ENCODE results near the gene SGTA.
"Not testable (repeated sequence)": the region's sequence is repeated elsewhere in the genome, so short reads cannot be mapped to it uniquely, and the experiment has no call there.

The SGTA gene

GRCh38 chr19:2716722-2717637 lies 66.1 kb downstream of the SGTA start:
- in situ Hi-C loops (cut with HindIII; ENCODE audit: low sequenced_read_pairs), result no loop called here
- no peak overlapping the region for H3K4me3 ChIP-seq (ENCODE audit: low read depth, low read length)

DNA sequence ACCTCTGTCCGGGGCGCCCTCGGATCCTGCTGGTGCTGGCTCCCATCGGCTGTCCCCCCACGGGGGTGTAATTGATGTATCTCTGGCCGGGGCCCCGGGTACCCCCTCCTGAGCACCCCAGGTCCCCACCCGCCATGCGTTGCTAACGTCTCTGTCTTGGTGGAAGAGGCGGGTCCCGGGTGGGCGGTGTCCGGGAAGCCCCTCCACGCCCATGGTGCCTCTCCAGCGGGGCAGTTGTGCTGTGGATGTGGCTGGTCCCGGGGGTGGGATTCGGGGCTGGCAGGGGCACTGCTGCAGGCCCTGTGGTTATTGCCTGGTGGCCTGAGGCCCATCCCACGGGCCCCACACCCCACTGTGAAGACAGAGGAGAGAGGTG lies 66.8 kb downstream of the SGTA start:
- no peak for DNase-seq (ENCODE audit: low read depth)
- in situ Hi-C loops (cut with HindIII; ENCODE audit: low sequenced_read_pairs), result no loop called here

More at GRCh38 chr19:2716722-2717637, 66.1 kb downstream of the SGTA start:
- TF ChIP-seq, protein P1, sequence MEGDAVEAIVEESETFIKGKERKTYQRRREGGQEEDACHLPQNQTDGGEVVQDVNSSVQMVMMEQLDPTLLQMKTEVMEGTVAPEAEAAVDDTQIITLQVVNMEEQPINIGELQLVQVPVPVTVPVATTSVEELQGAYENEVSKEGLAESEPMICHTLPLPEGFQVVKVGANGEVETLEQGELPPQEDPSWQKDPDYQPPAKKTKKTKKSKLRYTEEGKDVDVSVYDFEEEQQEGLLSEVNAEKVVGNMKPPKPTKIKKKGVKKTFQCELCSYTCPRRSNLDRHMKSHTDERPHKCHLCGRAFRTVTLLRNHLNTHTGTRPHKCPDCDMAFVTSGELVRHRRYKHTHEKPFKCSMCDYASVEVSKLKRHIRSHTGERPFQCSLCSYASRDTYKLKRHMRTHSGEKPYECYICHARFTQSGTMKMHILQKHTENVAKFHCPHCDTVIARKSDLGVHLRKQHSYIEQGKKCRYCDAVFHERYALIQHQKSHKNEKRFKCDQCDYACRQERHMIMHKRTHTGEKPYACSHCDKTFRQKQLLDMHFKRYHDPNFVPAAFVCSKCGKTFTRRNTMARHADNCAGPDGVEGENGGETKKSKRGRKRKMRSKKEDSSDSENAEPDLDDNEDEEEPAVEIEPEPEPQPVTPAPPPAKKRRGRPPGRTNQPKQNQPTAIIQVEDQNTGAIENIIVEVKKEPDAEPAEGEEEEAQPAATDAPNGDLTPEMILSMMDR (IDR thresholded peaks at IDR 0.05; ENCODE audit: low read depth, low read length, missing control alignments), result no peak
- no peak for DNase-seq (ENCODE audit: low read depth)

DNA sequence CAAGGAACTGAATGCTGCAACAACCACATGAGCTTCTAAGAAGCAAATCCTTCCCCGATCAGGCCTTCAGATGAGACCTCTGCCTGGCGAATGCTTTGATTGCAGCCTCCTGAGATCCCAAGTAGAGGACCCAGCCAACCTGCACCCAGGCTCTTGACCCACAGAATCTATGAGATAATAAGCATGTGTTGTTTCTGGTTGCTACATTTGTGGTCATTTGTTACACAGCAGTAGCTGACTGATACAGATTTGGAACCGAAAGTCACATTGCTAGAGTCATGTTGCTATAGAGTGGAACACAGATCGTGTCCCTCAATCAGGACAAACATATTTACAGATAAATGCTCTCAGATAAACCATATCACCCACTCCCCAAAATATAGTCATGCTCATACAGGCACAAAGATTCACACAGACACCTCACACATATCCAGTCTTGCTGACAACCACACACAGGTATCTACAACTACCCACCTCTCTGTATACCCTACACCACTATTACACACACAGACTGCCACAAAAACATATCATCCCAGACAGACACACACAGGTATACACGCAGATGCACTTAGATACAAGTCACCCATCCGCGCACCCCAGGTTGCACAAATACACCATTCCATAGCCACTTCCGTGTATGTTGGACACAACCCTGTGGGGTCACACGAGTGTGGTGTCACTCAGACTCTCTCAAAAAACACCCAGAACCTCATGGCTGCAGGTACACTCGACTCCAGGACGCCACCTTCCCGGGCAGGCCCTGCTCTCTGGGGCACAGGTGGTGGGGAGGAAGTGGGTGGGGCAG lies 67.4 kb downstream of the SGTA start:
- in situ Hi-C loops (cut with HindIII; ENCODE audit: low sequenced_read_pairs), result no loop called here
- TF ChIP-seq, protein P1 (IDR thresholded peaks at IDR 0.05; ENCODE audit: low read depth, low read length, missing control alignments), result no peak
- DNase-seq (ENCODE audit: low read depth), result no peak

More for the DNA sequence above, 66.8 kb downstream of the SGTA start:
- TF ChIP-seq, protein P1 (IDR thresholded peaks at IDR 0.05; ENCODE audit: low read depth, low read length, missing control alignments), result no peak
- no peak overlapping the region for H3K4me3 ChIP-seq (ENCODE audit: low read depth, low read length)

GRCh38 chr19:2714531-2715269 lies 68.4 kb downstream of the SGTA start:
- TF ChIP-seq, protein P1 (IDR thresholded peaks at IDR 0.05; ENCODE audit: low read depth, low read length, missing control alignments), result no peak
- no peak overlapping the region for H3K4me3 ChIP-seq (ENCODE audit: low read depth, low read length)
- no peak for DNase-seq (ENCODE audit: low read depth)
- in situ Hi-C loops (cut with HindIII; ENCODE audit: low sequenced_read_pairs), result no loop called here

More for the DNA sequence above, 67.4 kb downstream of the SGTA start:
- H3K4me3 ChIP-seq (ENCODE audit: low read depth, low read length), result no peak overlapping the region

DNA sequence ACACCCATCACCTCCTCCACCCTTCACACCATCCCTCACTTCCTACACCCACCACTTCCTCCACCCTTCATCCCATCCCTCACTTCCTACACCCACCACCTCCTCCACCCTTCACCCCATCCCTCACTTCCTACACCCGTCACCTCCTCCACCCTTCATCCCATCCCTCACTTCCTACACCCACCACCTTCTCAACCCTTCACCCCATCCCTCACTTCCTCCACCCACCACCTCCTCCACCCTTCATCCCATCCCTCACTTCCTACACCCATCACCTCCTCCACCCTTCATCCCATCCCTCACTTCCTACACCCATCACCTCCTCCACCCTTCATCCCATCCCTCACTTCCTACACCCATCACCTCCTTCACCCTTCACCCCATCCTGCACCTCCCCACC lies 69.0 kb downstream of the SGTA start:
- in situ Hi-C loops (cut with HindIII; ENCODE audit: low sequenced_read_pairs); DNase-seq (ENCODE audit: low read depth): not testable (repeated sequence)

GRCh38 chr19:2713170-2713569 lies 69.9 kb downstream of the SGTA start:
- DNase-seq (ENCODE audit: low read depth); in situ Hi-C loops (cut with HindIII; ENCODE audit: low sequenced_read_pairs); H3K4me3 ChIP-seq (ENCODE audit: low read depth, low read length): not testable (repeated sequence)

More for the DNA sequence above, 69.0 kb downstream of the SGTA start:
- H3K4me3 ChIP-seq (ENCODE audit: low read depth, low read length), result not testable (repeated sequence)

DNA sequence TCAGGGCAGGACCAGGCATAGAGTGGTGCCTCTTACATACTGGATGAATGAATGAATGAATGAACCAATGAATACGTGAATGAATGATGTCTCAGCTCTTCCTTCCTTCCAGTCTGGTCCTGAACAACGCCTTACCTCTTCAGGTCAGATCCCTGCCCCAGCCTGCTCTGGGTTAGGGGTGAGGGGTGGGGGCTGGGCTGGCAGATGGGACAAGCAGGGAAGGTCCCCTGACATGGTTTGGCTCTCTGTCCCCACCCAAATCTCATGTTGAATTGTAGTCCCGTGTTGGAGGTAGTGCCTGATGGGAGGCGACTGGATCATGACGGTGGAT lies 71.2 kb downstream of the SGTA start:
- H3K4me3 ChIP-seq (ENCODE audit: low read depth, low read length), result no peak overlapping the region
- DNase-seq (ENCODE audit: low read depth), result no peak
- TF ChIP-seq, protein P1 (IDR thresholded peaks at IDR 0.05; ENCODE audit: low read depth, low read length, missing control alignments), result no peak
- in situ Hi-C loops (cut with HindIII; ENCODE audit: low sequenced_read_pairs), result no loop called here
